AG09309 (cell line): ENCODE measurements around the gene LRRC71.

Experiments used
- DNase-seq: peaks from one replicate; pipeline ENCODE4 v3.0.0-alpha.2; 2010; ENCODE audit warnings: low read depth
- H3K4me3 ChIP-seq: 2 replicates; pipeline ENCODE4 v1.5.1; 2011; ENCODE audit warnings: mild to moderate bottlenecking, low read depth, low read length, moderate library complexity; ENCODE audit not compliant: control insufficient read depth
- CTCF ChIP-seq: IDR thresholded peaks from 2 replicates; pipeline ENCODE4 v1.5.1; 2011; ENCODE audit warnings: mild to moderate bottlenecking, low read depth, low read length, inconsistent platforms; ENCODE audit not compliant: insufficient read depth, control insufficient read depth; ENCODE audit errors: missing control alignments

The LRRC71 gene

GRCh38 chr1:156933136-156933535, 12.7 kb downstream of the LRRC71 start:
- H3K4me3 ChIP-seq: no peak overlapping the region
- DNase-seq: no peak
- TF ChIP-seq CTCF: no peak

DNA sequence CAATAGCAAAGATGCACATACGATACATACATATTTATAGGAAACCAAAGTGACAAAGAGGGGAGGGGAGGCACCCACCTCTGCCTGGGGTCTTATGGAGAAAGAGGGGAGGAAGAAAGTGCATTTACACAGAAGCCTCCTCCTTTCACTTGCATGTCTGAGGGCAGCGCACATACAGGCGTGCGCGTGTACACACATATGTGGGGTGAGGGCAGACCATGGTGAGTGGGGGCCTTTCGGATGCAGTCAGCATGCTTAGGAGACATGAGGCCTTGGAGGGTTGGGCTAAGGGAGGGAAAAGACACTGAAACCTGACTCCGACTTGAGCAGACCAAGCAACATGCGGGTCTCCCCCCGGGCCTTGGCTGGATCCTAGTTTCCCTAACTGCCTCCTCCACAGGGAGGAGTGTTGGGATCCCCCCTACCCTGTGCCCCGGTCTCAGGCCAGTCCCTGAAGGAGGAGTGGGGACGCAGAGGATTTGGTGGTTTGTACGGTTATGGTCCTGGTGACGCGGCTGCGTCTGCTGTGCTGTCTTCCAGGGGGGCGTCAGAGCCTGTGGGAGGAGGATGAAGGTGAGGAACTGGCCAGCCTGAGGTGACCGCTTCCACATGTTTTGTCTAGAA, 15.2 kb downstream of the LRRC71 start:
- H3K4me3 ChIP-seq: no peak overlapping the region
- DNase-seq: no peak
- no peak for TF ChIP-seq CTCF

DNA sequence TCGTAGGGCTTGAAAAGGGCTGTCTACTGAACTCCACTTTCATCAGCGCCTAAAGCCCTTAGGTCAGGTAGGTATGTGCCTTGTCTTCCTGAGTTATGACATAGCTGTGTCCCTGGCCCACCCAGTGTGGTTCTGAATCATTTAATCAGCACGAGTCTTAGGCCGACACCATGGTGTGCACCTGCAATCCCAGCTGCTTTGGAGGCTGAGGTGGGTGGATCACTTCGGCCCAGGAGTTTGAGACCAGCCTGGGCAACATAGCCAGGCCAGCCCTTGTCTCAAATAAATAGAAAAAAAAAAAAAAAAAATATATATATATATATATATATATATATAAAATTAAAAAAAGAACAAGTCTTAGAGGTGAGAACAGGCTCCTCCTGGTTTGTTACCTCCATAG, 15.8 kb downstream of the LRRC71 start:
- no peak overlapping the region for H3K4me3 ChIP-seq
- no peak for TF ChIP-seq CTCF
- no peak for DNase-seq

DNA sequence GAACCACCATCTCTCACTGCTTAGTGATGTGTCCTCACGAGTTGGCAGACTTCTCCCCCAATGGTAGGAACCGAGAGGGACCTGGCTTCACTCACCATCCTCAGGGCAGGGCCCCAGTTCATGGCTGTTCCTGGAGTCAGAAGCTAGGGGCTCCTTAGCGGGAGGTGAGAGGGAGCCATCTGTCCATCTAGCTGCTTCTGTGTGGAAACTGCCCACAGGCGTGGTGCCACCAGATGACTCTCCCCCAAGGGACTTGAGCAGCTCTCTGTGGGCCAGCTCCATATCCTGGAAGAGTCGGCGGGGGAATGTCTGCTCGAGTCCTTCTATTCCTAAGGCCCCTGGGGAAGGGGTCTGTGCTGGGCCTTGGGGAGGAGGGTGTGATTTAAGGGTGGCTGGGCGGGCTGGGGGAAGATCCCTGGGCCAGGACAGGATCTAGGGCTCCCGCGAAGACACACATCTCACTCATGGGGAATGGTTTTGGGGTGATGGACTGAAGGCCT, 16.3 kb downstream of the LRRC71 start:
- DNase-seq: no peak
- TF ChIP-seq CTCF: no peak
- no peak overlapping the region for H3K4me3 ChIP-seq

GRCh38 chr1:156937883-156938282, 17.5 kb downstream of the LRRC71 start:
- TF ChIP-seq CTCF: no peak

GRCh38 chr1:156938813-156939212, 18.4 kb downstream of the LRRC71 start:
- no peak overlapping the region for H3K4me3 ChIP-seq
- TF ChIP-seq CTCF: no peak
- no peak for DNase-seq

More at GRCh38 chr1:156937883-156938282, 17.5 kb downstream of the LRRC71 start:
- no peak overlapping the region for H3K4me3 ChIP-seq
- DNase-seq: no peak
